CD4-positive, alpha-beta T cell (primary cell): ENCODE data around the gene COL28A1. TPM values are rescaled to one million over a fixed set of nuclear protein-coding genes. Genes with fewer than 3 reads are reported as not detected.

Source experiments
- ATAC-seq: fragments of 200-7000 bp; cut with Tn5 transposase; one replicate; pipeline ENCODE4 v1.10.0; 2022; ENCODE audit warnings: mild to moderate bottlenecking; ENCODE audit not compliant: poor library complexity
- CTCF ChIA-PET: fragments of 350-600 bp; sonication (Branson Sonifier 250); formaldehyde crosslinking; loops from one replicate; lab custom pipeline; 2021; ENCODE audit warnings: antibody characterized with exemption, inconsistent platforms; lab: Charles Lee
- POLR2A ChIA-PET: fragments of 350-600 bp; sonication (Branson Sonifier 250); formaldehyde crosslinking; loops from one replicate; lab custom pipeline; 2021; ENCODE audit warnings: antibody characterized with exemption, inconsistent platforms; lab: Charles Lee
- DNase-seq, 14 experiments: peaks; one replicate each; pipeline ENCODE4 v3.0.0-alpha.2; 2013 to 2020; ENCODE audit warnings: mixed read lengths in 2 of 14
- H3K27ac ChIP-seq, 2 donors: one replicate each; pipeline versions ENCODE4 v1.5.1 to v1.7.0; 2013; ENCODE audit warnings: low read length in 2 of 2, low read depth in 1 of 2, mild to moderate bottlenecking in 1 of 2
- H3K27me3 ChIP-seq, 2 experiments: 1 replicate in 1 of 2; 2 replicates in 1 of 2; pipeline versions ENCODE4 v1.6.1 to v1.7.0; 2013; ENCODE audit warnings: low read length in 2 of 2, control low read depth in 1 of 2, mild to moderate bottlenecking in 1 of 2, moderate library complexity in 1 of 2; ENCODE audit not compliant: insufficient read depth in 2 of 2, control insufficient read depth in 1 of 2
- H3K36me3 ChIP-seq: one replicate; pipeline ENCODE4 v1.6.1; 2013; ENCODE audit warnings: low read length, control low read depth; ENCODE audit not compliant: insufficient read depth
- H3K4me1 ChIP-seq: one replicate; pipeline ENCODE4 v1.6.1; 2013; ENCODE audit warnings: low read length, control low read depth; ENCODE audit not compliant: insufficient read depth
- H3K4me3 ChIP-seq: one replicate; pipeline ENCODE4 v1.5.1; 2013; ENCODE audit warnings: mild to moderate bottlenecking, low read length, moderate library complexity
- H3K9me3 ChIP-seq, 2 experiments: 1 replicate in 1 of 2; 2 replicates in 1 of 2; pipeline versions ENCODE4 v1.6.1 to v1.7.0; 2013; ENCODE audit warnings: low read length in 2 of 2, mild to moderate bottlenecking in 2 of 2, control low read depth in 1 of 2, moderate library complexity in 1 of 2; ENCODE audit not compliant: control insufficient read depth in 1 of 2, insufficient read depth in 1 of 2
- H3K27ac Mint-ChIP-seq: one replicate; pipeline ENCODE4 v1.8.0; 2020; ENCODE audit warnings: mixed read lengths
- H3K27me3 Mint-ChIP-seq: one replicate; pipeline ENCODE4 v1.8.0; 2021; ENCODE audit warnings: mixed read lengths
- H3K36me3 Mint-ChIP-seq: one replicate; pipeline ENCODE4 v1.8.0; 2021; ENCODE audit warnings: low read depth, mixed read lengths
- H3K4me1 Mint-ChIP-seq: one replicate; pipeline ENCODE4 v1.8.0; 2021; ENCODE audit warnings: low read depth, mixed read lengths
- H3K4me3 Mint-ChIP-seq: one replicate; pipeline ENCODE4 v1.8.0; 2020; ENCODE audit warnings: mild to moderate bottlenecking, mixed read lengths
- H3K9me3 Mint-ChIP-seq: one replicate; pipeline ENCODE4 v1.8.0; 2020; ENCODE audit warnings: mixed read lengths
- CTCF ChIP-seq: fragments of 200-600 bp; IDR thresholded peaks from one replicate; pipeline ENCODE4 v1.8.0; 2022; ENCODE audit warnings: antibody characterized with exemption, mild to moderate bottlenecking
- intact Hi-C, 2 experiments: fragments of 100-400 bp; cut with DNase I in 1 of 2; cut with micrococcal nuclease in 1 of 2; formaldehyde crosslinking; loops; one replicate each; pipeline versions ENCODE4 v1.15.1 to v1.9.0; 2023 to 2025; cut with DNase I, micrococcal nuclease
- total RNA-seq, 174 experiments: library from RNA in 2 of 174; stranded (reverse) in 2 of 174; gene quantifications; one replicate each; pipeline ENCODE4 v1.2.3 and lab custom pipeline; 2021 to 2026

COL28A1 gene
- total RNA-seq, 2 experiments from 2014 or later = 0.22 TPM; not detected in 1

GRCh38 chr7:7446616-7447015, 89.1 kb downstream of the COL28A1 start:
- Mint-ChIP-seq H3K4me3 (no peak overlapping the region), H3K27ac (no peak overlapping the region), H3K27me3 (no peaks in the 10 kb centered on the region), H3K36me3 (peaks cover 4% of the 10 kb centered on the region), H3K9me3 (peaks cover 17% of the 10 kb centered on the region), H3K4me1 (peaks cover 9% of the 10 kb centered on the region)
- H3K4me1 ChIP-seq = no peaks in the 10 kb centered on the region
- ATAC-seq (no peak), DNase-seq (no peak)
- no peaks in the 10 kb centered on the region for H3K36me3 ChIP-seq
- no peaks in the 10 kb centered on the region for H3K27me3 ChIP-seq
- H3K27ac ChIP-seq = no peak overlapping the region
- POLR2A ChIA-PET = no interaction called here
- no peak for TF ChIP-seq CTCF
- CTCF ChIA-PET = no interaction called here
- H3K4me3 ChIP-seq = no peak overlapping the region
- intact Hi-C loops = no loop called here
- peaks cover 8 to 20% of the 10 kb centered on the region in 2 experiments for H3K9me3 ChIP-seq

GRCh38 chr7:7443806-7444350, 91.8 kb downstream of the COL28A1 start:
- Mint-ChIP-seq H3K36me3 (peaks cover 3% of the 10 kb centered on the region), H3K27me3 (no peaks in the 10 kb centered on the region), H3K4me1 (peaks cover 9% of the 10 kb centered on the region), H3K4me3 (no peak overlapping the region), H3K27ac (no peak overlapping the region), H3K9me3 (peaks cover 17% of the 10 kb centered on the region)
- intact Hi-C loops = no loop called here
- peaks cover 4 to 10% of the 10 kb centered on the region in 2 experiments for H3K9me3 ChIP-seq
- ChIA-PET CTCF (no interaction called here), POLR2A (no interaction called here)
- H3K27me3 ChIP-seq = no peaks in the 10 kb centered on the region
- H3K36me3 ChIP-seq = no peaks in the 10 kb centered on the region
- no peak for ATAC-seq
- no peak for TF ChIP-seq CTCF
- DNase-seq = peak in 1 of 14 experiments; percentile 8
- H3K4me3 ChIP-seq = no peak overlapping the region
- no peaks in the 10 kb centered on the region for H3K4me1 ChIP-seq
- H3K27ac ChIP-seq = no peak overlapping the region

GRCh38 chr7:7439564-7439963, 96.1 kb downstream of the COL28A1 start:
- no peaks in the 10 kb centered on the region for H3K36me3 ChIP-seq
- ChIA-PET POLR2A (no interaction called here), CTCF (no interaction called here)
- H3K4me3 ChIP-seq = no peak overlapping the region
- Mint-ChIP-seq H3K4me3 (no peak overlapping the region), H3K36me3 (no peaks in the 10 kb centered on the region), H3K9me3 (no peaks in the 10 kb centered on the region), H3K27ac (no peak overlapping the region), H3K4me1 (peaks cover 9% of the 10 kb centered on the region), H3K27me3 (no peaks in the 10 kb centered on the region)
- no peaks in the 10 kb centered on the region for H3K9me3 ChIP-seq
- TF ChIP-seq CTCF = no peak
- DNase-seq (no peak), ATAC-seq (no peak)
- no peak overlapping the region for H3K27ac ChIP-seq
- no peaks in the 10 kb centered on the region for H3K27me3 ChIP-seq
- intact Hi-C loops = no loop called here
- no peaks in the 10 kb centered on the region for H3K4me1 ChIP-seq
